ENCODE measurements around the gene MEIOSIN. TPM values are rescaled to one million over a fixed set of nuclear protein-coding genes. Genes with fewer than 3 reads are reported as not detected.
A peak's percentile ranks its signal among the peaks of the same experiment; 100 is the strongest.

MEIOSIN gene
- total and polyA plus RNA-seq, 9 of the 15 experiments (the other 6 are each of a cell fraction or from before 2014, with no cell fraction given) = 0.06 to 2.0 (median 0.76) TPM

GRCh38 chr19:45792470-45793177, 59.4 kb downstream of the MEIOSIN start, which contains the start of gene DMWD (continued):
- TF ChIP-seq ZBTB12 (CRISPR knock-in tag; IDR thresholded peaks at IDR 0.05) (no peak), HNRNPK (IDR thresholded peaks at IDR 0.05; ENCODE audit: low read depth, low read length, poor library complexity, severe bottlenecking) (no peak), NR3C1 (CRISPR knock-in tag; IDR thresholded peaks at IDR 0.05) (no peak), RCOR1 (IDR thresholded peaks at IDR 0.05; ENCODE audit: borderline replicate concordance in 1 of 2, low read depth in 2 of 2, low read length in 2 of 2) (no peak), KLF1 (tag; IDR thresholded peaks at IDR 0.05) (peak; percentile 59; the same call in 1 of the 2 replicates), MAFG (tag; conservative IDR thresholded peaks at IDR 0.05) (no peak), ZNF395 (CRISPR knock-in tag; IDR thresholded peaks at IDR 0.05) (no peak; the same call in 1 of the 2 replicates), U2AF2 (optimal IDR thresholded peaks at IDR 0.05; ENCODE audit: low read depth, low read length) (no peak), NFYB (IDR thresholded peaks at IDR 0.05; ENCODE audit: extremely low read depth, insufficient read length) (peak; percentile 15), ZNF282 (CRISPR knock-in tag; IDR thresholded peaks at IDR 0.05) (no peak), TCF15 (CRISPR knock-in tag; IDR thresholded peaks at IDR 0.05) (no peak), KDM4B (IDR thresholded peaks at IDR 0.05; ENCODE audit: borderline replicate concordance in 2 of 2, low read depth in 1 of 2) (0 out of 4 replicates have a peak, but pooled peaks of 1 of the 2 experiments have one; percentile 38), CBX2 (IDR thresholded peaks at IDR 0.05; ENCODE audit: insufficient read depth, low read length, poor library complexity, severe bottlenecking) (no peak), SLC30A9 (CRISPR knock-in tag; IDR thresholded peaks at IDR 0.05) (no peak), FOSL1 (tag; conservative IDR thresholded peaks at IDR 0.05) (no peak), SNRNP70 (optimal IDR thresholded peaks at IDR 0.05; ENCODE audit: low read depth, low read length) (no peak), MLLT1 (IDR thresholded peaks at IDR 0.05) (no peak)
- TF ChIP-seq, protein P1, sequence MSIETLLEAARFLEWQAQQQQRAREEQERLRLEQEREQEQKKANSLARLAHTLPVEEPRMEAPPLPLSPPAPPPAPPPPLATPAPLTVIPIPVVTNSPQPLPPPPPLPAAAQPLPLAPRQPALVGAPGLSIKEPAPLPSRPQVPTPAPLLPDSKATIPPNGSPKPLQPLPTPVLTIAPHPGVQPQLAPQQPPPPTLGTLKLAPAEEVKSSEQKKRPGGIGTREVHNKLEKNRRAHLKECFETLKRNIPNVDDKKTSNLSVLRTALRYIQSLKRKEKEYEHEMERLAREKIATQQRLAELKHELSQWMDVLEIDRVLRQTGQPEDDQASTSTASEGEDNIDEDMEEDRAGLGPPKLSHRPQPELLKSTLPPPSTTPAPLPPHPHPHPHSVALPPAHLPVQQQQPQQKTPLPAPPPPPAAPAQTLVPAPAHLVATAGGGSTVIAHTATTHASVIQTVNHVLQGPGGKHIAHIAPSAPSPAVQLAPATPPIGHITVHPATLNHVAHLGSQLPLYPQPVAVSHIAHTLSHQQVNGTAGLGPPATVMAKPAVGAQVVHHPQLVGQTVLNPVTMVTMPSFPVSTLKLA (conservative IDR thresholded peaks at IDR 0.05) = no peak
